CD4-positive, CD25-positive, alpha-beta regulatory T cell (primary cell): ENCODE data around the gene C2CD3. TPM values are rescaled to one million over a fixed set of nuclear protein-coding genes. Genes with fewer than 3 reads are reported as not detected.
A peak's percentile ranks its signal among the peaks of the same experiment; 100 is the strongest.
"Not testable (repeated sequence)": the region's sequence is repeated elsewhere in the genome, so short reads cannot be mapped to it uniquely, and the experiment has no call there.

Experiments
- ATAC-seq, 2 donors: fragments of 150-1000 bp; cut with Tn5 transposase; one replicate each; pipeline ENCODE4 v1.10.0; 2021; ENCODE audit warnings: low read depth in 2 of 2, moderate number of reproducible peaks in 2 of 2, moderate library complexity in 1 of 2
- DNase-seq, 3 donors: peaks; one replicate each; pipeline versions ENCODE4 v3.0.0 to v3.0.0-alpha.2; 2012 to 2022; ENCODE audit warnings: mixed read lengths in 1 of 3
- H3K27ac ChIP-seq: one replicate; pipeline ENCODE4 v1.7.0; 2013; ENCODE audit warnings: mild to moderate bottlenecking, low read length; ENCODE audit not compliant: insufficient read depth, poor library complexity, severe bottlenecking
- H3K27me3 ChIP-seq: one replicate; pipeline ENCODE4 v1.7.0; 2013; ENCODE audit warnings: low read length; ENCODE audit not compliant: control insufficient read depth, insufficient read depth
- H3K36me3 ChIP-seq: one replicate; pipeline ENCODE4 v1.7.0; 2013; ENCODE audit warnings: mild to moderate bottlenecking, low read length, moderate library complexity; ENCODE audit not compliant: control insufficient read depth, insufficient read depth
- H3K4me1 ChIP-seq: 2 replicates; pipeline ENCODE4 v1.7.0; 2013; ENCODE audit warnings: mild to moderate bottlenecking, low read length; ENCODE audit not compliant: insufficient read depth, control insufficient read depth, poor library complexity, severe bottlenecking
- H3K4me3 ChIP-seq: one replicate; pipeline ENCODE4 v1.7.0; 2013; ENCODE audit warnings: low read depth, mild to moderate bottlenecking, low read length, moderate library complexity
- H3K9me3 ChIP-seq, 2 experiments: 1 replicate in 1 of 2; 2 replicates in 1 of 2; pipeline ENCODE4 v1.7.0; 2013; ENCODE audit warnings: low read length in 2 of 2, mild to moderate bottlenecking in 1 of 2, moderate library complexity in 1 of 2; ENCODE audit not compliant: control insufficient read depth in 2 of 2
- H3K27ac Mint-ChIP-seq, 3 donors: one replicate each; pipeline ENCODE4 v1.8.0; 2020 to 2022; ENCODE audit warnings: mild to moderate bottlenecking in 3 of 3, mixed read lengths in 3 of 3, moderate library complexity in 2 of 3
- H3K27me3 Mint-ChIP-seq: one replicate; pipeline ENCODE4 v1.8.0; 2022; ENCODE audit warnings: mild to moderate bottlenecking, mixed read lengths
- H3K36me3 Mint-ChIP-seq: one replicate; pipeline ENCODE4 v1.8.0; 2020; ENCODE audit warnings: mixed read lengths
- H3K4me1 Mint-ChIP-seq, 4 donors: one replicate each; pipeline ENCODE4 v1.8.0; 2020 to 2022; ENCODE audit warnings: mixed read lengths in 4 of 4, mild to moderate bottlenecking in 1 of 4
- H3K4me3 Mint-ChIP-seq, 4 donors: one replicate each; pipeline ENCODE4 v1.8.0; 2020 to 2022; ENCODE audit warnings: mild to moderate bottlenecking in 4 of 4, mixed read lengths in 4 of 4, moderate library complexity in 3 of 4
- H3K9me3 Mint-ChIP-seq, 7 donors: one replicate each; pipeline ENCODE4 v1.8.0; 2020 to 2022; ENCODE audit warnings: mixed read lengths in 7 of 7, mild to moderate bottlenecking in 3 of 7, moderate library complexity in 2 of 7
- polyA plus RNA-seq, 4 donors: library from polyadenylated mRNA; unstranded; fragments of 300-500 nt; fragmentation: Illumina TruSeq; gene quantifications; one replicate each; pipeline ENCODE4 v1.2.3, GENCODE V29; 2021
- total RNA-seq: library from RNA; stranded (reverse); gene quantifications from one replicate; pipeline ENCODE4 v1.2.3, GENCODE V29; 2022

C2CD3 gene
- total and polyA plus RNA-seq, 5 donors from 2014 or later, result 7.2 to 46.4 (median 9.3) TPM

DNA sequence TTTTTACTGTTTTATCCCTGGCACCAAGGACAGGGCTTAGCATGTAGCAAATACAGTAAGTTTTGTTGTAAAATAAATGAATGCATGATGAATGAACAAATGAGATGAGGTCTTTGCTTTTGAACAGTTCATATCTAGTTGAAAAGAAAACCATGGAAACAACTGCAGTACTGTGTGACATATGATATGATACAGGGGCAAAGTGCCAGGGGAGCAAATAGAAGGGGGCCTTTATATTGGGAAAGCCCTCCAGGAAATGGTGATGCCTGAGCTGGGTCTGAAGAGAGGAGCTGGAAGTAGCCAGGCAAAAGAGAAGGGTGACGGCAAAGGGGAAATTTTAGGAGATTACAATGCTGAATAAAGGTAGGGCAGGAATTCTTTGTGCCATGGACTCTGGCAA is 98.1 kb downstream of the C2CD3 start:
- Histone ChIP-seq H3K4me3 (no peak overlapping the region), H3K36me3 (peaks cover 53% of the 10 kb centered on the region), H3K27ac (no peak overlapping the region), H3K27me3 (no peaks in the 10 kb centered on the region), H3K4me1 (no peaks in the 10 kb centered on the region), H3K9me3 (no peaks in the 10 kb centered on the region)
- Mint-ChIP-seq H3K4me3 (no peak overlapping the region), H3K27me3 (no peaks in the 10 kb centered on the region), H3K4me1 (peaks cover 4 to 9% (median 6%) of the 10 kb centered on the region in 4 donors), H3K36me3 (peaks cover 62% of the 10 kb centered on the region), H3K9me3 (peaks cover 0 to 2% (median 0%) of the 10 kb centered on the region in 7 donors), H3K27ac (peak overlapping the region in 1 of 3 donors; percentile 57)
- ATAC-seq, result no peak
- DNase-seq, result no peak

DNA sequence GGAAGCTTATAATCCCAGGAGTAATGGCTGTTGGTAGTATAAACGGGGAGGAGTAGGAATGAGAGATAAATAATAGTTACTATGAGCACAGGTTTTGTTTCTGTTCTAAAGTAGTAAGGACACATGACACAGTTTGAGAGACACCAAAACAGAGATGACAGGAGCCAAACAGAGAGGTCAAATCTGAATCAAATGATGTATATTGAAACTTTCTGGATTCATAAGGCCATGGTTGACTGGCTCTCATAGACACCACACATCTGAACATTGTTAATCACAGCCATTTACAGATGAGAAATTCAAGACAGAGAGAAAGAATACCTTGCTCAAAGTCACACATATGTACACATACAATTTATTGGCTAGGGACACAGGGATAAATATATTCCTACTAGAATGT is 98.5 kb downstream of the C2CD3 start:
- no peaks in the 10 kb centered on the region for H3K27me3 ChIP-seq
- Mint-ChIP-seq H3K27ac (peak overlapping the region in 1 of 3 donors; percentile 57), H3K4me1 (peaks cover 5 to 9% (median 5%) of the 10 kb centered on the region in 4 donors), H3K9me3 (peaks cover 0 to 2% (median 0%) of the 10 kb centered on the region in 7 donors), H3K27me3 (no peaks in the 10 kb centered on the region), H3K36me3 (peaks cover 60% of the 10 kb centered on the region), H3K4me3 (no peak overlapping the region)
- ATAC-seq (no peak), DNase-seq (peak in 1 of 3 donors; percentile 6)
- no peak overlapping the region for H3K27ac ChIP-seq
- H3K9me3 ChIP-seq, result no peaks in the 10 kb centered on the region
- no peak overlapping the region for H3K4me3 ChIP-seq
- peaks cover 53% of the 10 kb centered on the region for H3K36me3 ChIP-seq
- no peaks in the 10 kb centered on the region for H3K4me1 ChIP-seq

GRCh38 chr11:74070723-74071492 is 99.9 kb downstream of the C2CD3 start:
- Histone ChIP-seq H3K4me1 (no peaks in the 10 kb centered on the region), H3K4me3 (no peak overlapping the region), H3K9me3 (no peaks in the 10 kb centered on the region), H3K27me3 (no peaks in the 10 kb centered on the region), H3K36me3 (peaks cover 46% of the 10 kb centered on the region), H3K27ac (no peak overlapping the region)
- peaks cover 3 to 5% (median 4%) of the 10 kb centered on the region in 4 donors for H3K4me1 Mint-ChIP-seq
- no peaks in the 10 kb centered on the region for H3K27me3 Mint-ChIP-seq
- no peak for ATAC-seq
- DNase-seq, result no peak
- peaks cover 55% of the 10 kb centered on the region for H3K36me3 Mint-ChIP-seq
- H3K9me3 Mint-ChIP-seq, result peaks cover 0 to 2% (median 0%) of the 10 kb centered on the region in 7 donors
- peak overlapping the region in 2 of 3 donors; percentile 7 to 18 for H3K27ac Mint-ChIP-seq
- H3K4me3 Mint-ChIP-seq, result no peak overlapping the region

DNA sequence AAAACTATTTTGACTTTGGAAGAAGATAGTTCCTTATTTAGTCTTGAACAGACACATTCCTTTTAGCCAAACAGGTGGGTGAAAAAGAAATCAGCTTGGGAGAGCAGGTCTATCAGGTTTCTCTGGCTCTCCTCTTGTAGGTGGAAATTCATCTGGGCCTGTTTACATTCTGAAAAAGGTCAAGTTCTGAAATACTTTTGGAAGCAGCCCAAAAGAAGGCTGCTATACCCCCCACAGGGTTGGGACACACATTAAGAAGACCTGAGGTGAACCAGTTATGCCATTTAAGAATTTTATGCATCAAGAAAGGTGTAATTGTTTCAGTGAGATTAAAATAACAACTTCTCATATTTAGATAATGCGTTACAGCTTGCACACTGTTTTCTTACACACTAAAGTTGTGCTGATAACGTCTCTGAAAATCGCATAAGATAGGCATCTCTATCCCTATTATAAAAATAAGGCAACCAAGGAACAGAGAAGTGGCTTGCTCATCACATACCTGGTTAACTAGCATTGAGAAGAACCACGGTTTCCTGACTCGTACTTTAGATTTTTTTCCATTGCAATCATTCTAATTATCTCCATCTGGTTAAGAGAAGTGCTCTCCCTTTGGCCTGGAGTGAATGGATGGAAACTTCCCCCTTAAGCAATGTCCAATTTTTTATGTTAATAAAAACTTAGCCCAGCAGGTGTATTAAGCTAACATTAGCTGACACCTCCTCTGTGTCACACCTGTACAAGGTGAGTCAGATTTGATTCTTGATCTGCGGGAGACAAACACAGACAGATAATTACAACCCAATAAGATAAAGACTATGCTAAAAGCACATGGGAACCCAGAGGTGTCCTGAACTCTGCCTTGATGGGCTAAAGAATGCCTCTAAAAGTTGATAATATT is 101.4 kb downstream of the C2CD3 start:
- H3K36me3 ChIP-seq, result peaks cover 44% of the 10 kb centered on the region
- Mint-ChIP-seq H3K4me1 (peaks cover 0 to 7% (median 6%) of the 10 kb centered on the region in 4 donors), H3K4me3 (no peak overlapping the region), H3K27ac (no peak overlapping the region), H3K36me3 (peaks cover 58% of the 10 kb centered on the region), H3K27me3 (no peaks in the 10 kb centered on the region), H3K9me3 (peaks cover 0 to 2% (median 0%) of the 10 kb centered on the region in 7 donors)
- DNase-seq (no peak), ATAC-seq (no peak)
- no peak overlapping the region for H3K27ac ChIP-seq
- H3K9me3 ChIP-seq, result no peaks in the 10 kb centered on the region
- no peak overlapping the region for H3K4me3 ChIP-seq
- H3K4me1 ChIP-seq, result no peaks in the 10 kb centered on the region
- no peaks in the 10 kb centered on the region for H3K27me3 ChIP-seq

DNA sequence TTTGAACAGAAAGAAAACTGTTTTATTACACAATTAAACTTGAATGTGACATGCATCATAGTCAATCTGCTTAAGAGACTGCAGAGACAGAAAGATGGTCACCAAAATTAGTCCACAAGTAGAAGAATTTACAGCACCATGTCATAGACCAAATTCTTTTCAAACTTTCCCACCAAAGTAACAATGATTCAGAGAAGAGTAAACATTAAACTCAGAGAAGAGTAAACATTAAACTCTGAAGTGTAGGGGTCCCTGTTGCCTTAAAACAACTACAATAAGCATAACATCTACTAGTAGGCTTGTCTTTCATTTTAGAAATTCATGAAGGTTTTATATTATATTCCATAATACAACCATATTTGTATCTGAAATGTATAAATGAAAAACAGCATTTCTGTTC is 104.1 kb downstream of the C2CD3 start:
- not testable (repeated sequence) for DNase-seq, H3K4me1 ChIP-seq, H3K9me3 Mint-ChIP-seq, H3K27me3 Mint-ChIP-seq, H3K4me3 Mint-ChIP-seq, H3K27me3 ChIP-seq, ATAC-seq, H3K9me3 ChIP-seq, H3K27ac ChIP-seq, H3K4me3 ChIP-seq
- Mint-ChIP-seq H3K27ac (peak overlapping the region; percentile 1 to 45 (median 29)), H3K36me3 (peaks cover 47% of the 10 kb centered on the region), H3K4me1 (peaks cover 0 to 16% (median 10%) of the 10 kb centered on the region in 4 donors)
- peaks cover 26% of the 10 kb centered on the region for H3K36me3 ChIP-seq

DNA sequence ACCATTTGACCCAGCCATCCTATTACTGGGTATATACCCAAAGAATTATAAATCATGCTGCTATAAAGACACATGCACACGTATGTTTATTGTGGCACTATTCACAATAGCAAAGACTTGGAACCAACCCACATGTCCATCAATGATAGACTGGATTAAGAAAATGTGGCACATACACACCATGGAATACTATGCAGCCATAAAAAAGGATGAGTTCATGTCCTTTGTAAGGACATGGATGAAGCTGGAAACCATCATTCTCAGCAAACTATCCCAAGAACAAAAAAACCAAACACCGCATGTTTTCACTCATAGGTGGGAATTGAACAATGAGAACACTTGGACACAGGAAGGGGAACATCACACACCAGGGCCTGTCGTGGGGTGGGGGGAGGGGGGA is 105.3 kb downstream of the C2CD3 start:
- not testable (repeated sequence) for H3K9me3 Mint-ChIP-seq, H3K4me3 Mint-ChIP-seq, H3K4me1 ChIP-seq, H3K27me3 ChIP-seq, H3K27ac ChIP-seq, H3K4me3 ChIP-seq, DNase-seq, H3K27ac Mint-ChIP-seq, H3K9me3 ChIP-seq, ATAC-seq, H3K27me3 Mint-ChIP-seq
- peaks cover 45% of the 10 kb centered on the region for H3K36me3 Mint-ChIP-seq
- H3K36me3 ChIP-seq, result peaks cover 15% of the 10 kb centered on the region
- H3K4me1 Mint-ChIP-seq, result peaks cover 5 to 19% (median 11%) of the 10 kb centered on the region in 4 donors

DNA sequence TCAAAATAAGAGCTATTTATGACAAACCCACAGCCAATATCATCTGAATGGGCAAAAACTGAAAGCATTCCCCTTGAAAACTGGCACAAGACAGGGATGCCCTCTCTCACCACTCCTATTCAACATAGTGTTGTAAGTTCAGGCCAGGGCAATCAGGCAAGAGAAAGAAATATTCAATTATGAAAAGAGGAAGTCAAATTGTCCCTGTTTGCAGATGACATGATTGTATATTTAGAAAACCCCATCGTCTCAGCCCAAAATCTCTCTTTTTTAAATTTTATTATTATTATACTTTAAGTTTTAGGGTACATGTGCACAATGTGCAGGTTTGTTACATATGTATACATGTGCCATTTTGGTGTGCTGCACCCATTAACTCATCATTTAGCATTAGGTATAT is 107.2 kb downstream of the C2CD3 start:
- ATAC-seq, H3K9me3 Mint-ChIP-seq, H3K27me3 ChIP-seq, H3K9me3 ChIP-seq, H3K4me3 ChIP-seq, H3K27ac ChIP-seq, H3K27ac Mint-ChIP-seq, H3K4me3 Mint-ChIP-seq, H3K27me3 Mint-ChIP-seq, DNase-seq, H3K4me1 ChIP-seq, H3K36me3 ChIP-seq: not testable (repeated sequence)
- H3K4me1 Mint-ChIP-seq, result peaks cover 5 to 17% (median 11%) of the 10 kb centered on the region in 4 donors
- H3K36me3 Mint-ChIP-seq, result peaks cover 37% of the 10 kb centered on the region
